Uterus (tissue), 4 donors: Measurements from ENCODE around the gene PSMA7. TPM values are rescaled to one million over a fixed set of nuclear protein-coding genes. Genes with fewer than 3 reads are reported as not detected.

Source experiments
- DNase-seq, 2 donors: peaks; one replicate each; pipeline ENCODE4 v3.0.0-alpha.2; 2019 to 2020
- H3K27ac ChIP-seq, 2 donors: fragments of 200-600 bp; sonication (generic); 1 replicate in 1 of 2; 2 replicates in 1 of 2; pipeline ENCODE4 v1.5.1; 2016 to 2018
- H3K27me3 ChIP-seq, 2 donors: fragments of 200-600 bp; sonication (generic); one replicate each; pipeline ENCODE4 v1.5.1; 2018 to 2019; ENCODE audit warnings: control low read depth in 1 of 2
- H3K36me3 ChIP-seq, 2 donors: fragments of 200-600 bp; sonication (generic); one replicate each; pipeline ENCODE4 v1.5.1; 2019; ENCODE audit warnings: control low read depth in 1 of 2
- H3K4me1 ChIP-seq, 2 donors: fragments of 200-600 bp; sonication (generic); one replicate each; pipeline ENCODE4 v1.5.1; 2018 to 2019; ENCODE audit warnings: control low read depth in 1 of 2
- H3K4me3 ChIP-seq, 2 donors: fragments of 200-600 bp; sonication (generic); 1 replicate in 1 of 2; 2 replicates in 1 of 2; pipeline ENCODE4 v1.5.1; 2018 to 2019; ENCODE audit warnings: mild to moderate bottlenecking in 1 of 2
- H3K9me3 ChIP-seq, 2 donors: fragments of 200-600 bp; sonication (generic); one replicate each; pipeline ENCODE4 v1.5.1; 2019; ENCODE audit warnings: control low read depth in 1 of 2
- POLR2A ChIP-seq, 2 donors: fragments of 450-650 bp; IDR thresholded peaks; one replicate each; pipeline ENCODE4 v1.6.1; 2016; ENCODE audit warnings: antibody characterized with exemption in 2 of 2, mild to moderate bottlenecking in 1 of 2, moderate library complexity in 1 of 2
- intact Hi-C: fragments of 100-400 bp; cut with DNase I; formaldehyde crosslinking; loops from one replicate; pipeline ENCODE4 v1.15.1; 2023; ENCODE audit warnings: low total_unique reads
- total RNA-seq, 4 donors: library from RNA; depleted of rRNA in 3 of 4; stranded (reverse); fragments of >200 nt in 3 of 4; gene quantifications; one replicate each; pipeline versions ENCODE4 v1.1.0 to v1.2.4, GENCODE V29; 2014 to 2023
- TF ChIP-seq, protein P1 (sequence below), 4 experiments: fragments of 200-600 bp in 2 of 4; fragments of 450-650 bp in 2 of 4; sonication (generic) in 2 of 4; IDR thresholded peaks; one replicate each; pipeline ENCODE4 v1.5.1; 2016 to 2019; ENCODE audit warnings: antibody characterized with exemption in 4 of 4, mild to moderate bottlenecking in 2 of 4, moderate library complexity in 1 of 4
- donor health status: DM: yes; HTN: yes; CAD: no.

Gene PSMA7
- total RNA-seq, 4 donors from 2014 or later = 145 to 214 (median 162) TPM

DNA sequence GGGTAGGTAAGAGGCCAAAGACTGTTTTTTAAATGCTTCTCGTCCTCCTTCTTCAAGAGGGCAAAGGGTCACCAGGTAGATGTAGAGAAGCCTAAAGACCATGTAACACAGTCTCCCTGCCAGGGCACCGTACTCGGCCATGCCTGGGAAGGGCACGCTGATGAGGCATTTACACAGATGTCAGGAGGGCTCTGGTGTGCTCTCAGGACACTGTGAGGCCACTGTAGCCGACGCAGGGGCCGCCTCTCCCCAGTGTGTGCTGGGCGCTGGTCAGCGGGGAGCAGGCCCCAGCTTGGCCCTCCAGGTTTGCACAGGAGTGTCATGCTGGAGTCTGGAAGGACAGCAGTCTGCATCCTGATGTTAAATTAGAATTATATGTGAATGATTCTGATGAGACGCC lies 32.5 kb upstream of the PSMA7 start:
- H3K36me3 ChIP-seq = no peaks in the 10 kb centered on the region
- intact Hi-C loops = no loop called here

DNA sequence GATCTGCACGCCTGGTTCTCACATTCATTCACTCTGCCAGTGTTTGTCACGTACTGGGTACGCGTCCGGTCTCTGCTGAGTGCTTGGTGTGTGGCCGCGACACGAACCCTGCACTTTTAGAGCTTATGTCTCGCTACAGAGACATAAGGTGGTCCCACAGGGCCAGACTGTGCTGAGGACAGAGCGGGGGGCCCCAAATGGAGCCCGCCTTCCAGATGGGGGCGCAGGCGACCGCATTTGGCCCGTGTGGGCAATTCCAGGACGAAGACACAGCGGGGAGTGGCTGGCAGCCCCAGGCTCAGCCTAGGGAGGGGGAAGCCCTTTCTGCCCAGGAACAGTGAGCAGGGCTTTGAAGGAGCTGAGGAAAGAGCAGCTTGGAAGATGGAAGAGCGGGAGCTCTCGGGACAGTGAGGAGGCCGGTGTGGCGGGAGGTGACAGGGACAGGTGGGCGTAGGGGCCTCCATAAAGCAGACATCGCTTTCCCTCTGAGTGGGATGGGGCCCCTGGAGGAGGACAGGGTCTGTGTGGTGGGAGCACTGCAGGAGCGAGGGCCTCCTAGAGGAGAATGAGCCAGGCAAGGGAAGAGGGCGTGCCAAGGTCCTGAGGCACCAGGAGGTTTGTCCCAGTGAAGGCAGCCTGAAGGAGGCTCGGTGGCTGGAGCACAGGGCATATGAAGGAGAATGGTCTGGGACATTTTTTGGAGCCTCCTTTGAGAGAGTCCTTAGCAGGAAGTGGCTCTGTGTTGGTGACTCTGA lies 31.9 kb upstream of the PSMA7 start:
- H3K9me3 ChIP-seq = no peaks in the 10 kb centered on the region
- no peak for DNase-seq

More for the DNA sequence above, 32.5 kb upstream of the PSMA7 start:
- no peak overlapping the region for H3K4me3 ChIP-seq
- no peaks in the 10 kb centered on the region for H3K4me1 ChIP-seq
- H3K27me3 ChIP-seq = no peaks in the 10 kb centered on the region
- no peak for DNase-seq
- no peaks in the 10 kb centered on the region for H3K9me3 ChIP-seq
- TF ChIP-seq, protein P1, sequence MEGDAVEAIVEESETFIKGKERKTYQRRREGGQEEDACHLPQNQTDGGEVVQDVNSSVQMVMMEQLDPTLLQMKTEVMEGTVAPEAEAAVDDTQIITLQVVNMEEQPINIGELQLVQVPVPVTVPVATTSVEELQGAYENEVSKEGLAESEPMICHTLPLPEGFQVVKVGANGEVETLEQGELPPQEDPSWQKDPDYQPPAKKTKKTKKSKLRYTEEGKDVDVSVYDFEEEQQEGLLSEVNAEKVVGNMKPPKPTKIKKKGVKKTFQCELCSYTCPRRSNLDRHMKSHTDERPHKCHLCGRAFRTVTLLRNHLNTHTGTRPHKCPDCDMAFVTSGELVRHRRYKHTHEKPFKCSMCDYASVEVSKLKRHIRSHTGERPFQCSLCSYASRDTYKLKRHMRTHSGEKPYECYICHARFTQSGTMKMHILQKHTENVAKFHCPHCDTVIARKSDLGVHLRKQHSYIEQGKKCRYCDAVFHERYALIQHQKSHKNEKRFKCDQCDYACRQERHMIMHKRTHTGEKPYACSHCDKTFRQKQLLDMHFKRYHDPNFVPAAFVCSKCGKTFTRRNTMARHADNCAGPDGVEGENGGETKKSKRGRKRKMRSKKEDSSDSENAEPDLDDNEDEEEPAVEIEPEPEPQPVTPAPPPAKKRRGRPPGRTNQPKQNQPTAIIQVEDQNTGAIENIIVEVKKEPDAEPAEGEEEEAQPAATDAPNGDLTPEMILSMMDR (IDR thresholded peaks at IDR 0.05) = no peak
- TF ChIP-seq POLR2A (IDR thresholded peaks at IDR 0.05) = no peak
- no peak overlapping the region for H3K27ac ChIP-seq

DNA sequence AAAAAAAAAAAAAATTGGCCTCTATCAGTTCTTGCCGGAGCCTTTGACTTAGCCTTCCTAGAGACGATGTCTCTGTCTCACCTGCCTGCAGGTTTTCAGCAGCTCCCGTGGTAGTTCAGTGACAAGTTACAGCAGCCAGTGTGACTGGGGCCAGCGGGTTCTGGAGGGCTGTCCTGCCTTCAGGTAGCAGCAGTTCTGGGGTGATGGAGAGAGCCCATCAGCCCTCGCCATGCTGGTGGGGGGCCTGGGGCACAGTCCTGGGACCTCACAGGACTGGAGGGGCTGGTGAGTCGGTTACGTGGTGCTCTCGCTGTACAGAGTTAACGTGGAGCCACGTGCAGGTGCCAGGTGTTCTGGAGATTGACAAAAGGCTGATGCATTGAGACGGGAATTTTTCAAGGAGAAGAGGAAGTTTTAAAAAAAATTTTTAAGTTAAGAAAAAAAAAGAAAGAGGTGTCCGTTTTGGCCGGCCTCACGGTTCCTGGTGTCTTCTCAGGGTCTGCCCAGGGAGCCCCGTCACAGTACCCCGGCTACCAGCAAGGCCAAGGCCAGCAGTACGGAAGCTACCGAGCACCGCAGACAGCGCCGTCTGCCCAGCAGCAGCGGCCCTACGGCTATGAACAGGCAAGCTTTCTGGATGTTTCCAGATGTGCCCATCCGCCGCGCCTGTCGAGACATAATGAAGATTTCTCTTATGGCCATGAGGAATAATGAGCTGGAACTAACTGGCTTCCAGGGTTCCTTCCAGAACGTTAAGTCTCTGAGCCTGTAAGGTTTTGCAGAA lies 31.0 kb upstream of the PSMA7 start:
- TF ChIP-seq, protein P1 (IDR thresholded peaks at IDR 0.05) = no peak
- TF ChIP-seq POLR2A (IDR thresholded peaks at IDR 0.05) = no peak
- H3K27me3 ChIP-seq = no peaks in the 10 kb centered on the region
- no peak overlapping the region for H3K4me3 ChIP-seq
- H3K27ac ChIP-seq = no peak overlapping the region
- no peaks in the 10 kb centered on the region for H3K36me3 ChIP-seq
- no peaks in the 10 kb centered on the region for H3K9me3 ChIP-seq
- DNase-seq = no peak
- intact Hi-C loops = no loop called here
- H3K4me1 ChIP-seq = no peaks in the 10 kb centered on the region

More for the DNA sequence above, 31.9 kb upstream of the PSMA7 start:
- no peak overlapping the region for H3K4me3 ChIP-seq
- intact Hi-C loops = no loop called here
- no peaks in the 10 kb centered on the region for H3K36me3 ChIP-seq
- TF ChIP-seq POLR2A (IDR thresholded peaks at IDR 0.05) = no peak
- TF ChIP-seq, protein P1 (IDR thresholded peaks at IDR 0.05) = no peak
- H3K27me3 ChIP-seq = no peaks in the 10 kb centered on the region
- no peaks in the 10 kb centered on the region for H3K4me1 ChIP-seq
- H3K27ac ChIP-seq = no peak overlapping the region

DNA sequence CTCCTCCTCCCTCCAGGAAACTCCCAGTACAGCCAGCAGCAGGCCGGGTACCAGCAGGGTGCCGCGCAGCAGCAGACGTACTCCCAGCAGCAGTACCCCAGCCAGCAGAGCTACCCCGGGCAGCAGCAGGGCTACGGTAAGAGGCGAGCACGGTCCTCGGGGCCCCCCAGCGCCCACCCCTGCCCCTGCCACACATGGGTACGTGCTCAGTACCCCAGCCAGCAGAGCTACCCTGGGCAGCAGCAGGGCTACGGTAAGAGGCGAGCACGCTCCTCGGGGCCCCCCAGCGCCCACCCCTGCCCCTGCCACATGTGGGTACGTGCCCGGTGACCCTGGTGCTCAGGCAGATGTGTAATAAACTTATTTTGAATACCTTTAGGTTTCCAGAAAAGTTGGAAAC lies 29.5 kb upstream of the PSMA7 start:
- DNase-seq = no peak
- intact Hi-C loops = no loop called here
- no peaks in the 10 kb centered on the region for H3K9me3 ChIP-seq
- TF ChIP-seq POLR2A (IDR thresholded peaks at IDR 0.05) = no peak
- TF ChIP-seq, protein P1 (IDR thresholded peaks at IDR 0.05) = no peak
- H3K4me1 ChIP-seq = no peaks in the 10 kb centered on the region
- no peak overlapping the region for H3K4me3 ChIP-seq
- H3K27ac ChIP-seq = no peak overlapping the region
- no peaks in the 10 kb centered on the region for H3K36me3 ChIP-seq
- no peaks in the 10 kb centered on the region for H3K27me3 ChIP-seq

DNA sequence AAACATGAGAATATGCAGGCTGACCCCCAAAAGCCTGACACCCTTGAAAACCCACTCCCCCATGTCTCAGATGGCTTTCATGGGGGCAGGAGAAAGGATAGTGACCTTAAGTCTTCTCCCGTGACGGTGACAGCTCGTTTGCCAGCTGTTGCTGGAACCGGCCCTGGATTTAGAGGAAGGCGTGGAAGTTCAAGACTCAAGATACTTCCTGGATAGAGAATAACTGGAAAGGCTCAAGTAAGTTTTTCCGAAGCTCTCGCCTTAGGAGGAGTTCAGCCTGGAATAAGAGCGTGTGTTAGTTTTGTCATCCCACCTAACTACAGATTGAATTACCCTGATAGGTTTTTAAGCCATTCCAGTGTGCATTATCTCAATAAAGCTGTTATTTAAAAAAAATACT lies 28.1 kb upstream of the PSMA7 start:
- DNase-seq = no peak
- intact Hi-C loops = no loop called here
- TF ChIP-seq POLR2A (IDR thresholded peaks at IDR 0.05) = no peak
- TF ChIP-seq, protein P1 (IDR thresholded peaks at IDR 0.05) = no peak
- H3K9me3 ChIP-seq = no peaks in the 10 kb centered on the region
- H3K36me3 ChIP-seq = no peaks in the 10 kb centered on the region
- peak overlapping the region in 1 of 2 donors; percentile 21 for H3K27ac ChIP-seq
- no peaks in the 10 kb centered on the region for H3K27me3 ChIP-seq
- H3K4me1 ChIP-seq = no peaks in the 10 kb centered on the region
- H3K4me3 ChIP-seq = no peak overlapping the region
